ENCODE data around the gene KLF9.

The KLF9 gene

GRCh38 chr9:70421272-70422180, 7.1 kb upstream of the KLF9 start:
- DNase-seq = peak; percentile 46 to 63 (median 48)

GRCh38 chr9:70420441-70421271, 6.2 kb upstream of the KLF9 start:
- DNase-seq = peak; percentile 84 to 93 (median 92)

- DNase-seq = peak; percentile 91 to 97 (median 95)
Measured at GRCh38 chr9:70419556-70420440, 5.3 kb upstream of the KLF9 start.

GRCh38 chr9:70418822-70419555, 4.5 kb upstream of the KLF9 start:
- peak; percentile 98 to 99 (median 98) for DNase-seq

- no peak for DNase-seq
Measured at GRCh38 chr9:70415476-70415875, 1.0 kb upstream of the KLF9 start.

- no peak for DNase-seq
Measured at GRCh38 chr9:70415041-70415440, 584 bp upstream of the KLF9 start.

- peak; percentile 61 to 87 (median 74) for DNase-seq
Measured at GRCh38 chr9:70413464-70413798, 1.0 kb downstream of the KLF9 start.

- peak; percentile 69 to 83 (median 74) for DNase-seq
Measured at GRCh38 chr9:70412832-70413463, 1.5 kb downstream of the KLF9 start.

- DNase-seq = peak; percentile 69 to 89 (median 86)
Measured at GRCh38 chr9:70411930-70412831, 2.3 kb downstream of the KLF9 start.

- DNase-seq = peak; percentile 41 to 71 (median 66)
Measured at GRCh38 chr9:70411121-70411929, 3.1 kb downstream of the KLF9 start.

- DNase-seq = peak; percentile 36 to 71 (median 54)
Measured at GRCh38 chr9:70410368-70410767, 4.1 kb downstream of the KLF9 start.

GRCh38 chr9:70409800-70410199, 4.7 kb downstream of the KLF9 start:
- no peak for DNase-seq

GRCh38 chr9:70409280-70409679, 5.2 kb downstream of the KLF9 start:
- no peak for DNase-seq

GRCh38 chr9:70408393-70409040, 5.9 kb downstream of the KLF9 start:
- DNase-seq = no peak

- peak; percentile 5 to 51 (median 22) for DNase-seq
Measured at GRCh38 chr9:70407081-70407503, 7.4 kb downstream of the KLF9 start.

- peak; percentile 80 to 93 (median 88) for DNase-seq
Measured at GRCh38 chr9:70406434-70406862, 8.0 kb downstream of the KLF9 start.

GRCh38 chr9:70405808-70406433, 8.5 kb downstream of the KLF9 start:
- DNase-seq = no peak

- peak in 1 of 4 experiments; percentile 14 for DNase-seq
Measured at GRCh38 chr9:70404261-70404660, 10.2 kb downstream of the KLF9 start.

Measured in suppressor macrophage (primary cell).